A375 (cell line): ENCODE measurements around the gene GYPB. TPM values are rescaled to one million over a fixed set of nuclear protein-coding genes. Genes with fewer than 3 reads are reported as not detected.

Experiments used
- total RNA-seq: library from RNA; depleted of rRNA; stranded (reverse); fragments of >200 nt; shearing (Covaris generic); gene quantifications from 2 replicates; pipeline ENCODE4 v1.2.3, GENCODE V29; 2014; rRNA removed

Gene GYPB
- not detected in 2 replicates for total RNA-seq

GRCh38 chr4:144019277-144019676 lies at the start of gene GYPB:
Gene GYPB, minus strand, starts transcription at chr4:144019380. Its CDS starts 93 bp downstream, at chr4:144019287.

Other genes starting within 250 kb of the GYPB start
- gene GYPE, start 113.8 kb downstream of the GYPB start, total RNA-seq = not detected in 2 replicates
- not detected in 2 replicates for gene GYPA, start 121.3 kb upstream of the GYPB start, total RNA-seq